Fibroblast of mammary gland (primary cell): ENCODE data around the gene CYP19A1.
"Not testable (repeated sequence)": the region's sequence is repeated elsewhere in the genome, so short reads cannot be mapped to it uniquely, and the experiment has no call there.

Experiments used
- DNase-seq: peaks from one replicate; pipeline ENCODE4 v3.0.0-alpha.2; 2010; ENCODE audit warnings: low read depth
- H3K4me3 ChIP-seq: 2 replicates; pipeline ENCODE4 v1.5.1; 2011; ENCODE audit warnings: low read depth, mild to moderate bottlenecking, low read length, moderate library complexity; ENCODE audit not compliant: control insufficient read depth
- CTCF ChIP-seq: conservative IDR thresholded peaks from 2 replicates; pipeline ENCODE4 v1.5.1; 2011; ENCODE audit warnings: low read depth, low read length, inconsistent platforms; ENCODE audit not compliant: control insufficient read depth, insufficient read depth

Gene CYP19A1

GRCh38 chr15:51263116-51263515, 75.3 kb downstream of the CYP19A1 start:
- TF ChIP-seq CTCF = no peak
- no peak overlapping the region for H3K4me3 ChIP-seq
- no peak for DNase-seq

- H3K4me3 ChIP-seq = no peak overlapping the region
- DNase-seq = no peak
- TF ChIP-seq CTCF = no peak
These were observed 75.9 kb downstream of the CYP19A1 start for GRCh38 chr15:51262463-51262862.

GRCh38 chr15:51261113-51261512, 77.3 kb downstream of the CYP19A1 start:
- not testable (repeated sequence) for DNase-seq, H3K4me3 ChIP-seq

GRCh38 chr15:51260202-51260601, 78.2 kb downstream of the CYP19A1 start:
- peak; percentile 96 for DNase-seq
- H3K4me3 ChIP-seq = no peak overlapping the region
- TF ChIP-seq CTCF = no peak

GRCh38 chr15:51255533-51255932, 82.9 kb downstream of the CYP19A1 start:
- H3K4me3 ChIP-seq = no peak overlapping the region
- TF ChIP-seq CTCF = no peak
- DNase-seq = no peak

GRCh38 chr15:51253366-51253765, 85.0 kb downstream of the CYP19A1 start:
- H3K4me3 ChIP-seq = no peak overlapping the region
- peak; percentile 39 for DNase-seq
- TF ChIP-seq CTCF = no peak

GRCh38 chr15:51252671-51253070, 85.7 kb downstream of the CYP19A1 start:
- TF ChIP-seq CTCF = no peak
- no peak for DNase-seq

GRCh38 chr15:51251556-51251955, 86.8 kb downstream of the CYP19A1 start:
- TF ChIP-seq CTCF = no peak
- H3K4me3 ChIP-seq = no peak overlapping the region
- DNase-seq = no peak

More at GRCh38 chr15:51252671-51253070, 85.7 kb downstream of the CYP19A1 start:
- no peak overlapping the region for H3K4me3 ChIP-seq
